Heart left ventricle (tissue), 13 donors: ENCODE results near the gene PSMD3.

Experiments
- POLR2A ChIP-seq, 2 donors: fragments of 450-650 bp; IDR thresholded peaks; one replicate each; pipeline ENCODE4 v1.6.1; 2017; ENCODE audit warnings: antibody characterized with exemption in 2 of 2, mild to moderate bottlenecking in 2 of 2, moderate library complexity in 2 of 2
- TF ChIP-seq, protein P1 (sequence below), 12 donors: fragments of 200-600 bp; sonication (generic) in 4 of 12; IDR thresholded peaks; one replicate each; pipeline versions ENCODE4 v1.5.0 to v1.8.0; 2018 to 2022; ENCODE audit warnings: antibody characterized with exemption in 12 of 12, mild to moderate bottlenecking in 5 of 12
- donor health status: ischemic (EF 13 %, LVEDD 7.1; RV severe dilation, severe dysfunction).
- donor health status: DM: no; HTN: yes; CAD: no.
- donor health status: DM: no; HTN: no; CAD: no.
- donor health status: ischemic (EF 25% LVEDD 6.9; RV normal size, moderate dysfunction).
- donor health status: ischemic (EF 25% LVEDD 5.7; RV mildly dilated, moderate dysfunction).
- donor health status: ischemic (EF 35%, LVEDD 5.7; RV mildly dilated, moderate dysfunction).
- donor health status: nonischemic (EF 11% LVEDD 7.7; RV severe dilation, severe dysfunction).
- donor health status: DM: yes; HTN: yes; CAD: no.
- donor health status: PGD.
- donor health status: ischemic (EF 29% LVEDD 5.4; RV normal size, mild dysfunction).
- donor health status: nonischemic (EF 23%, LVEDD 6.1; RV moderate dilation, normal function).

DNA sequence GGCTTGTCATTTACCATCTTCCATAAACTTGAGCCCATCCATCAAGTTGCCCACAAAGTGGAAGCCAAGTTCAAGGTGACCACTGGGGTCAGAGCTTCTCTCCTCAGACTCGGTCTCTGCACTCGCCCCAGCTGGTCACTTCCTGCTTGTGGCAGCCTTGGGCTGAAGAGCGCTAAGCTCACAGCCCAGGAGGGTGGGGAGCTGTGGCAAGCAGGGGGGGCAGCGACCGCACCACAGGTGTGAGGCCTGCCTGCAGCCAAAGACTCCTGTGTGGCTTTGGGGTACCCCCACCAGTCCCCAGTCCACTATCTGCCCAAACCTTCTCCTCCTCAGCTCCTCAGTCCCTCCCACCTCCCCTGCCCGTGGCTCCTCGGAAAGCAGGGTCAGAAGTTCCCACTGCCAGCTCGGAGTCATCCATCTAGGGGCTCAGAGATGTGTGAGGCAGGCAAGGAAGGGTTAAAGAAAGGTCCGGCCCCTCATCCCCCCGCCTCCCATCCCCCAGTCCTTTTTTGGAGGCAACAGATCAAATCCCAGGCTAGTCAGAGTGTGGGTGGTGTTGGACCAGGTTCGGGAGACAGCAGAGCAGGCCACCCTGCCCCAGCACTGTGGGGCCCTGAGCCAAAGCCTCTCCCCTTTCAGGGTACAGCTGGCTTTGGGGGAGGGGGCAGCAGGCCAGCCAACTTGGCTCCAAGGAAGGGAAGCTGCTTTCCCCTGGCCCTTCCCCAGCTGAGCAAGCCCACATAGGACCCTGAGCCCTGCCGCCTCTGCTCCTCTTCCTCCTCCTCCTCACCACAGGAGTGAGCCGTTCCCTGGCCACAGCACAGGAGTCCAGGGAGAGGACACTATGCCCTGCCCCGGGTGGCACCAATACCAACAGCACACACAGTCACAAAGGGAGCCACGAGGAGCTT lies 37.9 kb downstream of the PSMD3 start:
- TF ChIP-seq, protein P1, sequence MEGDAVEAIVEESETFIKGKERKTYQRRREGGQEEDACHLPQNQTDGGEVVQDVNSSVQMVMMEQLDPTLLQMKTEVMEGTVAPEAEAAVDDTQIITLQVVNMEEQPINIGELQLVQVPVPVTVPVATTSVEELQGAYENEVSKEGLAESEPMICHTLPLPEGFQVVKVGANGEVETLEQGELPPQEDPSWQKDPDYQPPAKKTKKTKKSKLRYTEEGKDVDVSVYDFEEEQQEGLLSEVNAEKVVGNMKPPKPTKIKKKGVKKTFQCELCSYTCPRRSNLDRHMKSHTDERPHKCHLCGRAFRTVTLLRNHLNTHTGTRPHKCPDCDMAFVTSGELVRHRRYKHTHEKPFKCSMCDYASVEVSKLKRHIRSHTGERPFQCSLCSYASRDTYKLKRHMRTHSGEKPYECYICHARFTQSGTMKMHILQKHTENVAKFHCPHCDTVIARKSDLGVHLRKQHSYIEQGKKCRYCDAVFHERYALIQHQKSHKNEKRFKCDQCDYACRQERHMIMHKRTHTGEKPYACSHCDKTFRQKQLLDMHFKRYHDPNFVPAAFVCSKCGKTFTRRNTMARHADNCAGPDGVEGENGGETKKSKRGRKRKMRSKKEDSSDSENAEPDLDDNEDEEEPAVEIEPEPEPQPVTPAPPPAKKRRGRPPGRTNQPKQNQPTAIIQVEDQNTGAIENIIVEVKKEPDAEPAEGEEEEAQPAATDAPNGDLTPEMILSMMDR (IDR thresholded peaks at IDR 0.05): no peak
- no peak for TF ChIP-seq POLR2A (IDR thresholded peaks at IDR 0.05)
